ENCODE data around the gene GNA12. TPM values are rescaled to one million over a fixed set of nuclear protein-coding genes. Genes with fewer than 3 reads are reported as not detected.

GNA12 gene
- polyA plus RNA-seq, 1 of the 3 experiments (the other 2 are of a cell fraction) = 64.8 TPM

DNA sequence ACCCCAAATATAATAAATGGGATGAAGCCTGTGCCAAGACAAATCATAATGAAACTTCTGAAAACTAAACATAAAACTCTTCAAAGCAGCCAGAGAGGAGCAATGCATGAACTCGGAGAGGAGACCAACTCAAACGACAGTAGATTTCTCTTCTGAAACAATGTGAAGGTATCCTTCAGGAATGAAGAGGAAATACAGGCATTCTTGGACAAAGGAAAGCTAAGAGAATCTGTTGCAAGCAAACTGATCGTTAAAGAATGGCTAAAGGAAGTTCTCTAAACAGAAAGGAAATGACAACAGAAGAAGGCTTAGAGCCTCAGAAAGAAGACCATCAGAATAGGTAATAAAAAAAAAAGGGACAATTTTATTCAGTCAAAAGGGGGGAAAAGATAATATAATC, 6.6 kb downstream of the GNA12 start (continued):
- TF ChIP-seq YY1 (IDR thresholded peaks at IDR 0.05; ENCODE audit: low read depth) = no peak
- no peak for TF ChIP-seq FOXJ3 (CRISPR knock-in tag; IDR thresholded peaks at IDR 0.05)
- no peak for TF ChIP-seq RAD21 (IDR thresholded peaks at IDR 0.05; ENCODE audit: low read length)
- no peak for TF ChIP-seq SMC3 (IDR thresholded peaks at IDR 0.05; ENCODE audit: low read depth, low read length)

DNA sequence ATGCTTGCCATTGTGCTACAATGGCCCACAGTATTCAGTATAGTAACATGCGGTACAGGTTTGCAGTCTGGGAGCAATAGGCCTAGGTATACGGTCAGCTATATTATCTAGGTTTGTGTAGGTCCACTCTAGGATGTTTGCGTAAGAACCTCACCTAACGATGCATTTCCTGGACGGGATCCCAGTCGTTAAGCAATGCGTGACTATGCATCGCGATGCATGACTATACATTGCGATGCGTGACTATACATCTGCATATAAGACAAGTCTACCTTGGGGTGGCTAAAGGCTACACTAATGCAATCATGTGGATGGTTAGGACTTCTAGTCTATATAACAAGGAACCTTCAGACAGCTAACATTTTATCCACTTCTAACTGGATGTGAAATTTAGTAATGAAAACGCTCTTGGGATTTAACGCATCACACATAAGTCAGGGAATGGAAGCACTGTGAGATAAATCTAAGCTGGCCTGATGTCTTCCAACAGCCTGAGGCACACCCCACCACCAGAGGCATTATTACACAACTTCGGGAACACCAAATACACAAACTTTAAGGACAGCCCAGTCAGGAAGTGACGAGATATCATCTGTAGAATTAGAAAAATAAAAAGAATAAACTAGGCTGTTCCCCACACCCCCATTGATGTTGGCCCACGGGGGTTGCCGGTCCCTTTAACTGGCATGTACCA, 9.2 kb downstream of the GNA12 start:
- CTCF ChIA-PET = interaction anchor here (3.0 kb wide), 1 partner anchor 30 kb away, joined by 10 read pairs; no protein-coding TSS in a partner anchor
- Histone ChIP-seq H3K9ac (no peak overlapping the region), H3K9me3 (no peaks in the 10 kb centered on the region), H3K27ac (ENCODE audit: low read depth in 2 of 2, low read length in 1 of 2) (no peak overlapping the region), H2AFZ (ENCODE audit: low read depth) (no peak overlapping the region), H4K20me1 (ENCODE audit: insufficient read depth) (peaks cover 52% of the 10 kb centered on the region), H3K27me3 (ENCODE audit: insufficient read depth) (no peaks in the 10 kb centered on the region), H3K79me2 (ENCODE audit: insufficient read depth) (peaks cover 100% of the 10 kb centered on the region), H3F3A (replicated peaks; ENCODE audit: insufficient read depth) (peaks cover 5% of the 10 kb centered on the region), H3K4me3 (ENCODE audit: low read depth in 2 of 2, low read length in 1 of 2) (no peak overlapping the region), H3K9me2 (no peaks in the 10 kb centered on the region), H3K4me1 (ENCODE audit: control insufficient read depth in 1 of 2, insufficient read depth in 2 of 2, low read depth in 1 of 2, low read length in 1 of 2) (peaks cover 5% of the 10 kb centered on the region in 2 experiments; a peak in 3 of 4 replicates), H3K36me3 (replicated peaks in 1 of 2; ENCODE audit: control insufficient read depth in 1 of 2, insufficient read depth in 2 of 2, low read length in 1 of 2) (peaks cover 16 to 21% of the 10 kb centered on the region in 2 experiments), H3K4me2 (no peak overlapping the region)
- WGBS (ENCODE audit: low lambda C conversion rate) = 96% methylated on average over 17 of the region's 17 CpGs
- POLR2A ChIA-PET = no interaction called here
- no peak for TF ChIP-seq POLR2AphosphoS5 (IDR thresholded peaks at IDR 0.05; ENCODE audit: low read depth, low read length)
- no peak for TF ChIP-seq NFIC (IDR thresholded peaks at IDR 0.05; ENCODE audit: borderline replicate concordance)
- TF ChIP-seq SMC3 (IDR thresholded peaks at IDR 0.05; ENCODE audit: low read depth, low read length) = no peak
- no peak for TF ChIP-seq SIN3A (IDR thresholded peaks at IDR 0.05; ENCODE audit: borderline replicate concordance, low read depth, low read length)
- TF ChIP-seq ELF1 (IDR thresholded peaks at IDR 0.05) = no peak
- DNase-seq = no peak

GRCh38 chr7:2833083-2833910, 10.8 kb downstream of the GNA12 start:
- H3K4me2 ChIP-seq = no peak overlapping the region
- peaks cover 96% of the 10 kb centered on the region for H3K79me2 ChIP-seq (ENCODE audit: insufficient read depth)
- H4K20me1 ChIP-seq (ENCODE audit: insufficient read depth) = peaks cover 39% of the 10 kb centered on the region
- H2AFZ ChIP-seq (ENCODE audit: low read depth) = no peak overlapping the region
- ChIA-PET CTCF (interaction anchor here (0.8 to 3.0 kb wide), 6 partner anchors 9 to 162 kb away, joined by 3 to 10 read pairs (median 4); no protein-coding TSS in a partner anchor), POLR2A (no interaction called here)
- no peak overlapping the region for H3K4me3 ChIP-seq (ENCODE audit: low read depth in 2 of 2, low read length in 1 of 2)
- peaks cover 5% of the 10 kb centered on the region for H3F3A ChIP-seq (replicated peaks; ENCODE audit: insufficient read depth)
- no peak overlapping the region for H3K27ac ChIP-seq (ENCODE audit: low read depth in 2 of 2, low read length in 1 of 2)
- 91% methylated on average over 19 of the region's 19 CpGs for WGBS (ENCODE audit: low lambda C conversion rate)
- H3K36me3 ChIP-seq (replicated peaks in 1 of 2; ENCODE audit: control insufficient read depth in 1 of 2, insufficient read depth in 2 of 2, low read length in 1 of 2) = peaks cover 15 to 16% of the 10 kb centered on the region in 2 experiments
- H3K9me3 ChIP-seq = no peaks in the 10 kb centered on the region
- H3K9me2 ChIP-seq = no peaks in the 10 kb centered on the region
- no peak overlapping the region for H3K9ac ChIP-seq
- no peak for DNase-seq
- no peaks in the 10 kb centered on the region for H3K27me3 ChIP-seq (ENCODE audit: insufficient read depth)
- peaks cover 4 to 5% of the 10 kb centered on the region in 2 experiments; a peak in 3 of 4 replicates for H3K4me1 ChIP-seq (ENCODE audit: control insufficient read depth in 1 of 2, insufficient read depth in 2 of 2, low read depth in 1 of 2, low read length in 1 of 2)
- TF ChIP-seq YY1 (IDR thresholded peaks at IDR 0.05; ENCODE audit: low read depth) (no peak), TAF1 (IDR thresholded peaks at IDR 0.05; ENCODE audit: borderline replicate concordance, low read depth, low read length) (no peak), MXI1 (IDR thresholded peaks at IDR 0.05; ENCODE audit: low read depth, low read length) (no peak), TCF12 (IDR thresholded peaks at IDR 0.05) (no peak), RXRA (IDR thresholded peaks at IDR 0.05; ENCODE audit: borderline replicate concordance, low read depth) (no peak), USF2 (IDR thresholded peaks at IDR 0.05; ENCODE audit: borderline replicate concordance, low read depth, low read length) (no peak), MAX (IDR thresholded peaks at IDR 0.05; ENCODE audit: low read depth) (no peak), EZH2phosphoT487 (IDR thresholded peaks at IDR 0.05; ENCODE audit: borderline replicate concordance, low read depth) (no peak), GATA2 (CRISPR knock-in tag; IDR thresholded peaks at IDR 0.05) (no peak)
- TF ChIP-seq, protein P1, sequence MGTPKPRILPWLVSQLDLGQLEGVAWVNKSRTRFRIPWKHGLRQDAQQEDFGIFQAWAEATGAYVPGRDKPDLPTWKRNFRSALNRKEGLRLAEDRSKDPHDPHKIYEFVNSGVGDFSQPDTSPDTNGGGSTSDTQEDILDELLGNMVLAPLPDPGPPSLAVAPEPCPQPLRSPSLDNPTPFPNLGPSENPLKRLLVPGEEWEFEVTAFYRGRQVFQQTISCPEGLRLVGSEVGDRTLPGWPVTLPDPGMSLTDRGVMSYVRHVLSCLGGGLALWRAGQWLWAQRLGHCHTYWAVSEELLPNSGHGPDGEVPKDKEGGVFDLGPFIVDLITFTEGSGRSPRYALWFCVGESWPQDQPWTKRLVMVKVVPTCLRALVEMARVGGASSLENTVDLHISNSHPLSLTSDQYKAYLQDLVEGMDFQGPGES (IDR thresholded peaks at IDR 0.05; ENCODE audit: low read depth, low read length) = no peak
- TF ChIP-seq, protein P2, sequence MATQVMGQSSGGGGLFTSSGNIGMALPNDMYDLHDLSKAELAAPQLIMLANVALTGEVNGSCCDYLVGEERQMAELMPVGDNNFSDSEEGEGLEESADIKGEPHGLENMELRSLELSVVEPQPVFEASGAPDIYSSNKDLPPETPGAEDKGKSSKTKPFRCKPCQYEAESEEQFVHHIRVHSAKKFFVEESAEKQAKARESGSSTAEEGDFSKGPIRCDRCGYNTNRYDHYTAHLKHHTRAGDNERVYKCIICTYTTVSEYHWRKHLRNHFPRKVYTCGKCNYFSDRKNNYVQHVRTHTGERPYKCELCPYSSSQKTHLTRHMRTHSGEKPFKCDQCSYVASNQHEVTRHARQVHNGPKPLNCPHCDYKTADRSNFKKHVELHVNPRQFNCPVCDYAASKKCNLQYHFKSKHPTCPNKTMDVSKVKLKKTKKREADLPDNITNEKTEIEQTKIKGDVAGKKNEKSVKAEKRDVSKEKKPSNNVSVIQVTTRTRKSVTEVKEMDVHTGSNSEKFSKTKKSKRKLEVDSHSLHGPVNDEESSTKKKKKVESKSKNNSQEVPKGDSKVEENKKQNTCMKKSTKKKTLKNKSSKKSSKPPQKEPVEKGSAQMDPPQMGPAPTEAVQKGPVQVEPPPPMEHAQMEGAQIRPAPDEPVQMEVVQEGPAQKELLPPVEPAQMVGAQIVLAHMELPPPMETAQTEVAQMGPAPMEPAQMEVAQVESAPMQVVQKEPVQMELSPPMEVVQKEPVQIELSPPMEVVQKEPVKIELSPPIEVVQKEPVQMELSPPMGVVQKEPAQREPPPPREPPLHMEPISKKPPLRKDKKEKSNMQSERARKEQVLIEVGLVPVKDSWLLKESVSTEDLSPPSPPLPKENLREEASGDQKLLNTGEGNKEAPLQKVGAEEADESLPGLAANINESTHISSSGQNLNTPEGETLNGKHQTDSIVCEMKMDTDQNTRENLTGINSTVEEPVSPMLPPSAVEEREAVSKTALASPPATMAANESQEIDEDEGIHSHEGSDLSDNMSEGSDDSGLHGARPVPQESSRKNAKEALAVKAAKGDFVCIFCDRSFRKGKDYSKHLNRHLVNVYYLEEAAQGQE (IDR thresholded peaks at IDR 0.05; ENCODE audit: low read depth, low read length) = no peak
